ENCODE measurements around the gene TCEAL4. TPM values are rescaled to one million over a fixed set of nuclear protein-coding genes. Genes with fewer than 3 reads are reported as not detected.

Gene TCEAL4
- polyA plus RNA-seq (ENCODE audit: insufficient read length in 3 of 3) = 100 to 1,000 TPM; 173 to 190 (median 180) TPM
- long read RNA-seq, donor 1, transcript TCEAL4-204 (2 exons, 891 nt) = minor isoform, 6 of 73 reads
- long read RNA-seq, donor 1, transcript TCEAL4-208 (3 exons, 1,273 nt) = major isoform, 51 of 73 reads
- long read RNA-seq, donor 1, transcript TCEAL4-212 (3 exons, 1,008 nt) = minor isoform, 5 of 73 reads
- long read RNA-seq, donor 1, partial matches to known transcripts = 0 of 73 reads
- long read RNA-seq, donor 1, other reads (novel, unspliced or antisense) = 10 of 73 reads
- long read RNA-seq, donor 2, transcript TCEAL4-212 (3 exons, 1,008 nt) = minor isoform, 5 of 77 reads
- long read RNA-seq, donor 2, transcript TCEAL4-208 (3 exons, 1,273 nt) = major isoform, 48 of 77 reads
- long read RNA-seq, donor 2, partial matches to known transcripts = 13 of 77 reads
- long read RNA-seq, donor 2, other reads (novel, unspliced or antisense) = 7 of 77 reads
- long read RNA-seq, donor 3, transcript TCEAL4-212 (3 exons, 1,008 nt) = minor isoform, 13 of 153 reads
- long read RNA-seq, donor 3, transcript TCEAL4-204 (2 exons, 891 nt) = minor isoform, 14 of 153 reads
- long read RNA-seq, donor 3, transcript TCEAL4-208 (3 exons, 1,273 nt) = major isoform, 99 of 153 reads
- long read RNA-seq, donor 3, partial matches to known transcripts = 0 of 153 reads
- long read RNA-seq, donor 3, other reads (novel, unspliced or antisense) = 19 of 153 reads
- long read RNA-seq, donor 4, transcript TCEAL4-212 (3 exons, 1,008 nt) = minor isoform, 5 of 113 reads
- long read RNA-seq, donor 4, transcript TCEAL4-208 (3 exons, 1,273 nt) = major isoform, 66 of 113 reads
- long read RNA-seq, donor 4, transcript TCEAL4-204 (2 exons, 891 nt) = minor isoform, 8 of 113 reads
- long read RNA-seq, donor 4, partial matches to known transcripts = 23 of 113 reads
- long read RNA-seq, donor 4, other reads (novel, unspliced or antisense) = 7 of 113 reads
- long read RNA-seq, donor 5, transcript TCEAL4-204 (2 exons, 891 nt) = minor isoform, 32 of 178 reads
- long read RNA-seq, donor 5, transcript TCEAL4-208 (3 exons, 1,273 nt) = major isoform, 116 of 178 reads
- long read RNA-seq, donor 5, transcript TCEAL4-212 (3 exons, 1,008 nt) = minor isoform, 12 of 178 reads
- long read RNA-seq, donor 5, partial matches to known transcripts = 0 of 178 reads
- long read RNA-seq, donor 5, other reads (novel, unspliced or antisense) = 9 of 178 reads
- long read RNA-seq, donor 6, transcript TCEAL4-208 (3 exons, 1,273 nt) = major isoform, 65 of 101 reads
- long read RNA-seq, donor 6, transcript TCEAL4-212 (3 exons, 1,008 nt) = minor isoform, 8 of 101 reads
- long read RNA-seq, donor 6, transcript TCEAL4-204 (2 exons, 891 nt) = minor isoform, 22 of 101 reads
- long read RNA-seq, donor 6, partial matches to known transcripts = 0 of 101 reads
- long read RNA-seq, donor 6, other reads (novel, unspliced or antisense) = 0 of 101 reads
- long read RNA-seq, donor 7, transcript TCEAL4-208 (3 exons, 1,273 nt) = major isoform, 91 of 167 reads
- long read RNA-seq, donor 7, transcript TCEAL4-212 (3 exons, 1,008 nt) = minor isoform, 9 of 167 reads
- long read RNA-seq, donor 7, transcript TCEAL4-204 (2 exons, 891 nt) = minor isoform, 11 of 167 reads
- long read RNA-seq, donor 7, partial matches to known transcripts = 35 of 167 reads
- long read RNA-seq, donor 7, other reads (novel, unspliced or antisense) = 14 of 167 reads
- long read RNA-seq, donor 8, transcript TCEAL4-204 (2 exons, 891 nt) = minor isoform, 33 of 231 reads
- long read RNA-seq, donor 8, transcript TCEAL4-212 (3 exons, 1,008 nt) = minor isoform, 13 of 231 reads
- long read RNA-seq, donor 8, transcript TCEAL4-206 (3 exons, 1,135 nt) = minor isoform, 6 of 231 reads
- long read RNA-seq, donor 8, transcript TCEAL4-208 (3 exons, 1,273 nt) = major isoform, 151 of 231 reads
- long read RNA-seq, donor 8, partial matches to known transcripts = 0 of 231 reads
- long read RNA-seq, donor 8, other reads (novel, unspliced or antisense) = 21 of 231 reads
- long read RNA-seq, donor 9, transcript TCEAL4-208 (3 exons, 1,273 nt) = major isoform, 59 of 93 reads
- long read RNA-seq, donor 9, transcript TCEAL4-204 (2 exons, 891 nt) = minor isoform, 6 of 93 reads
- long read RNA-seq, donor 9, partial matches to known transcripts = 20 of 93 reads
- long read RNA-seq, donor 9, other reads (novel, unspliced or antisense) = 0 of 93 reads
- long read RNA-seq, donor 10, transcript TCEAL4-204 (2 exons, 891 nt) = minor isoform, 8 of 103 reads
- long read RNA-seq, donor 10, transcript TCEAL4-208 (3 exons, 1,273 nt) = major isoform, 73 of 103 reads
- long read RNA-seq, donor 10, transcript TCEAL4-212 (3 exons, 1,008 nt) = minor isoform, 8 of 103 reads
- long read RNA-seq, donor 10, partial matches to known transcripts = 0 of 103 reads
- long read RNA-seq, donor 10, other reads (novel, unspliced or antisense) = 9 of 103 reads
- long read RNA-seq, donor 11, transcript TCEAL4-208 (3 exons, 1,273 nt) = major isoform, 35 of 54 reads
- long read RNA-seq, donor 11, transcript TCEAL4-204 (2 exons, 891 nt) = minor isoform, 5 of 54 reads
- long read RNA-seq, donor 11, transcript TCEAL4-212 (3 exons, 1,008 nt) = minor isoform, 7 of 54 reads
- long read RNA-seq, donor 11, partial matches to known transcripts = 0 of 54 reads
- long read RNA-seq, donor 11, other reads (novel, unspliced or antisense) = 0 of 54 reads
- long read RNA-seq, donor 12, transcript TCEAL4-208 (3 exons, 1,273 nt) = major isoform, 42 of 59 reads
- long read RNA-seq, donor 12, transcript TCEAL4-212 (3 exons, 1,008 nt) = minor isoform, 5 of 59 reads
- long read RNA-seq, donor 12, transcript TCEAL4-204 (2 exons, 891 nt) = minor isoform, 7 of 59 reads
- long read RNA-seq, donor 12, partial matches to known transcripts = 0 of 59 reads
- long read RNA-seq, donor 12, other reads (novel, unspliced or antisense) = 0 of 59 reads
- long read RNA-seq, donor 13, transcript TCEAL4-208 (3 exons, 1,273 nt) = major isoform, 162 of 222 reads
- long read RNA-seq, donor 13, transcript TCEAL4-212 (3 exons, 1,008 nt) = minor isoform, 13 of 222 reads
- long read RNA-seq, donor 13, transcript TCEAL4-204 (2 exons, 891 nt) = minor isoform, 12 of 222 reads
- long read RNA-seq, donor 13, partial matches to known transcripts = 0 of 222 reads
- long read RNA-seq, donor 13, other reads (novel, unspliced or antisense) = 25 of 222 reads
- long read RNA-seq, donor 14, transcript TCEAL4-208 (3 exons, 1,273 nt) = major isoform, 49 of 69 reads
- long read RNA-seq, donor 14, transcript TCEAL4-212 (3 exons, 1,008 nt) = minor isoform, 5 of 69 reads
- long read RNA-seq, donor 14, partial matches to known transcripts = 0 of 69 reads
- long read RNA-seq, donor 14, other reads (novel, unspliced or antisense) = 8 of 69 reads
- long read RNA-seq, donor 15, transcript TCEAL4-212 (3 exons, 1,008 nt) = minor isoform, 7 of 34 reads
- long read RNA-seq, donor 15, transcript TCEAL4-208 (3 exons, 1,273 nt) = major isoform, 23 of 34 reads
- long read RNA-seq, donor 15, partial matches to known transcripts = 0 of 34 reads
- long read RNA-seq, donor 15, other reads (novel, unspliced or antisense) = 0 of 34 reads
- long read RNA-seq, donor 16, transcript TCEAL4-204 (2 exons, 891 nt) = minor isoform, 20 of 200 reads
- long read RNA-seq, donor 16, transcript TCEAL4-208 (3 exons, 1,273 nt) = major isoform, 134 of 200 reads
- long read RNA-seq, donor 16, transcript TCEAL4-212 (3 exons, 1,008 nt) = minor isoform, 14 of 200 reads
- long read RNA-seq, donor 16, partial matches to known transcripts = 0 of 200 reads
- long read RNA-seq, donor 16, other reads (novel, unspliced or antisense) = 17 of 200 reads

DNA sequence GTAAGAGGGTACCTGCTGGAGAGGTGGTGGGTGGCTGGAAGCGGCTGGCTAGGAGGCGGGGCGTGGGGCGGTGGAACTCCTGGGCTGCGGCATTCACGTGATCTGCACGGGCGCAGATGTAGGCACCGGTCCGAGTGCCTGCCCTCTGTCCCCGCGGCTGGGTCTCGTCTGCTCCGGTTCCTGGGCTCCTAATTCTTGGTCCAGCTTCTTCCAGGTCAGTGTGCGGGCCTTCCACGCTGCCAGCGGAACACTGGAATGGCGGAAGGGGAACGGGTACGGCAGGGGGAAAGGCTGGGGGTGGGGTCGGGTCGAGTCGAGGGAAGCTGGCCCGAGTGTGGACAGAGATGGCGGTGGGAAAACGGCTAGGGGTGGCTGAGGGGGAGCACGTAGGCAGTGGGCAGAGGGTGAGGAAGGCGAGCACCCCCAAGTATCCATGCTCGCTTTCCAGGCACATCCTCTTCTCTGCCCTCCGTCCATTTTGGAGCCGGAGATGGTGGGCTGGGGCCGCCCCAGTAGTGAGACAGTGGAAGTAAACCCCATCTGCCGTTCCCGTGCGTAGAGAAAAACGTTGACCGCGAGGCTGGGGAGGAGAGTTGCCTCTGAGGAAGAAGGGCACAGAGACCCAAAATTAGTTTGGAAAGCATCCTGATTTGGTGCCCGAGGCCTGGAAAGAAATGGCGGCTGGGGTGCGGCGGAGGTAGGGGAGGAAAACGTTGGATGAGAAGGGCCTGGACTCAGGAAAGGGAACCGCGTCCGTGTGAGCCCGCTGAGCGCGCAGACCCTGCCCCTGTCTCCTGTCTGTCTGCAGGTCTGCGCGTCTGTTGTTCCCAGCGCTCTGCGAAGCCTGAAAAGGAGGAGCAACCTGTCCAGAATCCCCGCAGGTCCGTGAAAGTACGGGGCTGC, at the start of gene TCEAL4:
TCEAL4 (plus strand) TSS at position 105 of the 903 bp plus-strand sequence. CDS start 1,161 bp downstream, outside the sequence.
- DNase-seq (ENCODE audit: extremely low read depth in 1 of 11, low read depth in 9 of 11, low spot score in 4 of 11) = peak in 6 of 11 donors; percentile 24 to 42 (median 32)

DNA sequence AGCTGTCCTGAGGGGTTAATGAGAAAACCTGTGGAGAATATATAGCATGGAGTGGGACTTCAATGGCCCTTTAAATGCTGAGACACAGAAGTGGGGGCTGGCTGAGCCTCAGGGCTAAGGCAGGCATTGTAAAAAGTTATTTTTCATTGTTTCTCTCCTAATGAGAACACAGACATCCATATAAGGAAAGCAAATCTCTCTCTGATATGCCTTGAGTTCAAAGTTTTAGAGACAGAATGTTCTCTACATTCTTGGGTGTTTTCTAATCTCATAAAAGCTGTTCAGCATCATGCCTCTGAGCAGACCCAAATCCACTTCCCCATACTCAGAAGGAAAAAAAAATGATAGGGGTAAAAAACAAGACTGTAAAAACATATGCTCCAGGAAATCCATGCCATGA, 49.2 kb upstream of the TCEAL4 start:
- DNase-seq (ENCODE audit: extremely low read depth in 1 of 11, low read depth in 9 of 11, low spot score in 4 of 11) = no peak

DNA sequence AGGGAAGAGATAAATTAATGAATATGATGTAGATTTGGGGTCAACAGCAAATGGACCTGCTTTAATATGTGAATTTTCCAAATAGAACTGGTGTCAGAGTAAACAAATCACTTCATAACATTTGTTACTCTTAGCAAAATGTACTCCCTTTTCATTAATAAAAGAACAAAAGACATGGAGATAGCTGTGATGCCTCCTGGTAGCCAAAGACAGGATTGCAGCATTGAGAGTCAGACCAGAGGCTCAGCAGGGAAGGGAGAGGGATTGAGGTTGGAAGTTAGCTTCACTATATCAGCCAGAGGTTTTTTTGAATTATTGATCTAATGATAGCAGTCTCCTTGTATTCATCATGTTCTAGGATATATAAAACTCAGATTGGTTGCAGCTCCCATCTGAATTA, 48.6 kb upstream of the TCEAL4 start:
- no peak for DNase-seq (ENCODE audit: extremely low read depth in 1 of 11, low read depth in 9 of 11, low spot score in 4 of 11)

DNA sequence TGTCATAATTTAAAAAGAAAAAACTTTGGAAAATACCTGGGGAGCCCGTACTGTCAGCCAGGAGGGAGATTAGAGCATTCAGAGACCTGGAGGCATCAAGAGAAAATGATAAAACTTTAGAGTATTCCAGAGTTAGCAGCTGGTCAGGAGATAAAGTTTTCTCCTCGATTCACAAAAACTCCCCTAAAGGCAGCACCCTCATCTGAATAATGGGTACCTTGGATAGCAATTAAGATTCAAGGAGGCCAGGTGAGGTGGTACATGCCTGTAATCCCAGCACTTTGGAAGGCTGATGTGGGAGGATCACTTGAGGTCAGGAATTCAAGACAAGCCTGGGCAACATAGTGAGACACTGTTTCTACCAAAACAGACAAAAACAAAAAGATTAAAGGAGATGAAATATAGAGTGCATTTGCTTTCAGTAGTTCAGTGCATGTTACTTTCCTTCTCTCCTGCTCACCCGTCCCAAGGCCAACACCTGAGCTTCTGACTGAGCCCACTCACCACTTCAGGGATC, 47.4 kb upstream of the TCEAL4 start:
- DNase-seq (ENCODE audit: extremely low read depth in 1 of 11, low read depth in 9 of 11, low spot score in 4 of 11) = no peak

DNA sequence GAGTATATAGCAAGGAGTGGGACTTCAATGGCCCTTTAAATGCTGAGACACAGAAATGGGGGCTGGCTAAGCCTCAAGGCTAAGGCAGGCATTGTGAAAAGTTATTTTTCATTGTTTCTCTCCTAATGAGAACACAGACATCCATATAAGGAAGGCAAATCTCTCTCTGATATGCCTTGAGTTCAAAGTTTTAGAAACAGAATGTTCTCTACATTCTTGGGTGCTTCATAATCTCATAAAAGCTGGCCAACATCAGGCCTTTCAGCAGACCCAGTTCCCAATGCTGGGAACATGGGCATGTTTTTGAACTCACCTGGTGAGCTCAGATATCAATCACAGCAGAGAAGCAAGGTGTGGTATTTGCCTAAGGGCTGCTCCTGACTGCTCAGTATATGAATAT, 46.6 kb upstream of the TCEAL4 start:
- no peak for DNase-seq (ENCODE audit: extremely low read depth in 1 of 11, low read depth in 9 of 11, low spot score in 4 of 11)

DNA sequence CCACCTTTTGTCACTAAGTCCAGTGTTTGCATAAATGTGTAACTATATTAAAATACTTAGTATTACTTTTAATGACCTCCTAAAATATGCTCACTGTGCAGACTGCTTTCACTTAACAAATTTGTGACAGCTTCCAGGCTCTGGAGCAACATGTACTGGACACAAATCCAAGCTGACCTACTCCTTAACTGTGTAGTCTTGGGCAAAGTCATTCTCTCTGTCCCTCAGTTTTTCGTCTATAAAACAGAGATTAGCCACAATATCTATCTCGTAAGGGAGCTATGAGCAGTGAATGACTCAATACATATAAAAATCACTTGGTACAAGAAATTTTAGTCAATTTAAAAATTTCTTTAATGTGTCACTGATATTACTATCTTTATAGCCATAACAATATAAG, 45.6 kb upstream of the TCEAL4 start:
- DNase-seq (ENCODE audit: extremely low read depth in 1 of 11, low read depth in 9 of 11, low spot score in 4 of 11) = no peak

DNA sequence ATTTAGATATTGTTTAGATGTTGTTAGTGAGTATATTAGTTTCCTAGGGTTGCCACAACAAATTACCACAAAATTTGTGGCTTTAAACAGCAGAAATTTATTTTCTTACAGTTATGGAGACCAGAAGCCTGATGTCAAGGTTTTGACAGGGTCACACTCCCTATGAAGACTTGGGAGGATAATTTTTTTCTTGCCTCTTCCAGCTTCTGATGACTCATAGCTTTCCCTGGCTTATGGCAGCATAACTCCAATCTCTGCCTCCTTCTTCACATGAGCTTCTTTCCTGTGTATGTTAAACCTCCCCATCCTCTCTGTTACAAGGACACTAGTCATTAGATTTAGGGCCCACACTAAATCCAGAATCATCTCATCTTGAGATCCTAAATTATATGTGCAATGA, 45.2 kb upstream of the TCEAL4 start:
- no peak for DNase-seq (ENCODE audit: extremely low read depth in 1 of 11, low read depth in 9 of 11, low spot score in 4 of 11)

DNA sequence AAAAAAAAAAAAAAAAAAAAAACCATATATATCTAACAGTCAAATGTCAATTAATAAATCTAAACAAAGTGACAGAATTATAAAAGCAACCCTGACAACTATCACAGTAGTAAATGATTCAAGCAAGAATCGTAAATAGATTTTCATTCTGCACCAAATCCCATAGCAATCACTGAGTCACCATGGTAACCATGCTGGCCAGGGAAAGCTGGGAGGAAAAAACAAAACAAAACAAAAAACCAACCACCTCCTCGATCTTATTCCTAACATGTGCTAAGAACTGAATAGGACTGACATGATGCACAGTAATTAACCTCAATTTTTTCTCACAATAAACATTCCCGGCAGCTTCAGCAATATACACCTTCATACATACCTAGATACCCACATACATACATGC, 35.4 kb upstream of the TCEAL4 start:
- no peak for DNase-seq (ENCODE audit: extremely low read depth in 1 of 11, low read depth in 9 of 11, low spot score in 4 of 11)

DNA sequence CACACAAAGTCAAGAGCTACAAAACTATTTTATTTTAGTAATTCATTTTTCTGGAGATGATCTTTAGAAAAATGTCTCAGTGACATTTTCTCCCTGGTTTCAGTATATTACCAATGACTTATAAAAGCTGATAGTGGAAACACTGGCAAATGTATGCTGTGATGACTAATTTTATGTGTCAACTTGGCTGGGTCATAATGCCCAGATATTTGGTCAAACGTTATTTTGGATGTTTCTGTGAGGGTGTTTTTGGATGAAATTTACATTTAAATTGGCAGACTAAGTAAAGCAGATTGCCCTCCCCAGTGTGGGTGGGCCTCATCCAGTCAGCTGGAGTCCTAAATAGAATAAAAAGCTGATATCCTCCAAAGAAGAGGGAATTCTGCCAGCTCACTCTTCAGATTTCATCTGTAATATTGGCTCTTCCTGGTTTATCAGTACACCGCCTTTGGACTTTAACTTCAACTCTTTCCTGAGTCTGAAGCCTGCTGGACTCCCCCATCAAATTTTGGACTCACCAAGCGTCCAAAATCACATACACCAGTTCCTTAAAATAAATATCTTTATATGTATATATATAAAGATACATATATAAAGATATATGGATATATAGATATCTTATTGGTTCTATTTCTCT, 34.8 kb upstream of the TCEAL4 start:
- DNase-seq (ENCODE audit: extremely low read depth in 1 of 11, low read depth in 9 of 11, low spot score in 4 of 11) = no peak

DNA sequence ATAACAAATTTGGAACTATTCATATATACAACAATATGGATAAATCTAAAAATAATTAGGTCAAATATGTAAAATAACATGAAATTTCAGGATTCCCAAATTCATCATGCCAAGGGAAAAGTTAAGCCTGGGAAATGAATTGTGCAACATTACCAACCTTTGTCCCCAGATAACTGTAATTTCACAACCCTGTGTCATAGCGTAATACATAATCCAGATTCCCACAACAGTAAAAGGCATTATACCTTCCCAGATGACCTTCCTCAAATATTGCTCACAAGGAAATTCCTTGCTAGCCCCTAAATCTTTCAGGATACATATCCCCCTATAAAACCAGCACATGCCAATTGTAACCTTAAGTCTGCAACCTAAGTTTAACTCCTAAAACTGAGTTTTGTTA, 33.1 kb upstream of the TCEAL4 start:
- no peak for DNase-seq (ENCODE audit: extremely low read depth in 1 of 11, low read depth in 9 of 11, low spot score in 4 of 11)

DNA sequence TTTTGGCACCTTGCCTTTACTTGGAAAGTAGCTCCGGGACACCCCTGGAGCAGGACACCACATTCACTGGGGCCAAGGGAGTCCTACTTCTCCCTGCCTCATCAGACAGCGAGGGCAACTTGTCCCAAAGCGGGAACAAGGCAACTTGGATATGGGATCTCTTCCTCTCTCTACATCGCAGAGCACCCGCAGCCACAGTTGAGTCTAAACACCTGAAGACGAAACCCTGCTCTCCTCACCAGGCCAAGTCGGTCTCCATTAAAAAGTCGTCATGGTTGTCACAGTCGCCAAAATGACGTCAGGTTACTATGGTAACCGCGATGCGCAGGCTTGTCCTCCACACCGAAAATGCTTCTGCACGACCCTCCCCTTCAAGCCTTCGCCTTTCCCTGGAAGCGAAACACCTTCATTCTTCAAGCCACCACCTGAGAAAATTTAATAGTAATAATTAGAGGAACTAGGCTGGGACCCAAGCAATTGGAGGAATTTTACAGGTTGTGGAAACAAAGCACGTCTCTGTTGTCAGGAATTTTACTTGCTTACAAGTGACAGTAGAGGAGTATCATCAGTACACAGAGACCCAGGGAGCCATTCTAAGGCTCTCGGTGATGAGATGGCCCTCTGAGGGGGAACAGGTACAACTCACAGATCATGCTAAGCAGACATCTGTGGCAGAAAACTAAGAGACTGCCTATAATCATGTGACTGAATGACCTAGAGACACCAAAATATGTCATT, 30.5 kb upstream of the TCEAL4 start:
- peak; percentile 54 to 82 (median 75) for DNase-seq (ENCODE audit: extremely low read depth in 1 of 11, low read depth in 9 of 11, low spot score in 4 of 11)
